HepG2 (cell line): ENCODE results near the gene C1orf198. TPM values are rescaled to one million over a fixed set of nuclear protein-coding genes. Genes with fewer than 3 reads are reported as not detected.

Experiments
- ATAC-seq: fragments of 200-7000 bp; cut with Tn5 transposase; 3 replicates; pipeline ENCODE4 v1.9.1; 2020; ENCODE audit warnings: mild to moderate bottlenecking, moderate library complexity
- BruUV-seq: library from RNA; stranded (reverse); fragments of 400-500 nt; replicated peaks from 2 replicates; lab custom pipeline; 2021; lab: Mats Ljungman, UMichigan
- CTCF ChIA-PET: fragments of 300-600 bp; formaldehyde crosslinking; extraction: SDS; loops from one replicate; lab custom pipeline; 2021; ENCODE audit warnings: low total read pairs, inconsistent platforms, low intra/inter-chr PET ratio; lab: Yijun Ruan, JAX
- POLR2A ChIA-PET: fragments of 350-600 bp; sonication (Branson Sonifier 250); formaldehyde crosslinking; loops from one replicate; lab custom pipeline; 2020; ENCODE audit warnings: antibody characterized with exemption, inconsistent platforms; lab: Yijun Ruan, JAX
- DNase-seq: peaks from one replicate; pipeline ENCODE4 v3.0.0-alpha.2; 2015; ENCODE audit warnings: low spot score
- FAIRE-seq: peaks from 3 replicates; lab custom pipeline; 2011; peaks lifted over from hg19 to GRCh38; lab: Jason Lieb, UNC
- H2AFZ ChIP-seq: one replicate; pipeline ENCODE4 v1.6.1; 2011; ENCODE audit warnings: low read length, inconsistent platforms
- H3K27ac ChIP-seq: fragments of 300-600 bp; 3 replicates; pipeline ENCODE4 v1.8.0; 2011; ENCODE audit warnings: mixed run types, mild to moderate bottlenecking, mixed read lengths, low read length, inconsistent platforms; ENCODE audit not compliant: insufficient read depth; ENCODE audit errors: extremely low read length
- H3K27me3 ChIP-seq, 2 experiments: fragments of 200-600 bp in 1 of 2; 2 replicates in 1 of 2; 3 replicates in 1 of 2; pipeline versions ENCODE4 v1.6.0 to v1.8.0; 2011; ENCODE audit warnings: low read length in 2 of 2, mild to moderate bottlenecking in 2 of 2, moderate library complexity in 2 of 2, inconsistent platforms in 1 of 2; ENCODE audit not compliant: insufficient read depth in 2 of 2, control insufficient read depth in 1 of 2
- H3K36me3 ChIP-seq, 2 experiments: fragments of 200-600 bp in 1 of 2; replicated peaks in 1 of 2; 2 replicates in 1 of 2; 3 replicates in 1 of 2; pipeline versions ENCODE4 v1.5.1 to v1.8.0; 2011; ENCODE audit warnings: low read length in 2 of 2, inconsistent platforms in 1 of 2; ENCODE audit not compliant: insufficient read depth in 2 of 2, control insufficient read depth in 1 of 2
- H3K4me1 ChIP-seq: 2 replicates; pipeline ENCODE4 v1.5.1; 2012; ENCODE audit warnings: low read length, inconsistent platforms; ENCODE audit not compliant: insufficient read depth
- H3K4me2 ChIP-seq: 2 replicates; pipeline ENCODE4 v1.6.0; 2011; ENCODE audit warnings: low read depth, low read length, inconsistent platforms
- H3K4me3 ChIP-seq, 3 experiments: fragments of 200-600 bp in 1 of 3; sonication (generic), shearing (Covaris generic) in 1 of 3; replicated peaks in 1 of 3; 2 replicates each; pipeline ENCODE4 v1.5.1; 2011 to 2016; ENCODE audit warnings: low read length in 3 of 3, inconsistent platforms in 2 of 3, low read depth in 2 of 3, mild to moderate bottlenecking in 2 of 3, control low read depth in 1 of 3, mixed read lengths in 1 of 3; ENCODE audit not compliant: insufficient read depth in 1 of 3
- H3K79me2 ChIP-seq: one replicate; pipeline ENCODE4 v1.6.1; 2011; ENCODE audit warnings: low read length, inconsistent platforms; ENCODE audit not compliant: insufficient read depth
- H3K9ac ChIP-seq: 2 replicates; pipeline ENCODE4 v1.6.0; 2011; ENCODE audit warnings: mild to moderate bottlenecking, low read depth, low read length, inconsistent platforms; ENCODE audit not compliant: insufficient read depth
- H3K9me3 ChIP-seq: 2 replicates; pipeline ENCODE4 v1.5.1; 2012; ENCODE audit warnings: mild to moderate bottlenecking, low read length
- H4K20me1 ChIP-seq: 2 replicates; pipeline ENCODE4 v1.6.0; 2011; ENCODE audit warnings: inconsistent platforms, mild to moderate bottlenecking, low read length, moderate library complexity; ENCODE audit not compliant: insufficient read depth
- GATAD1 ChIP-seq: IDR thresholded peaks from 2 replicates; pipeline ENCODE4 v1.6.1; 2016; ENCODE audit warnings: missing genetic modification reagents, missing compliant biosample characterization
- KDM1A ChIP-seq: IDR thresholded peaks from 2 replicates; pipeline ENCODE4 v1.6.1; 2016; ENCODE audit warnings: missing compliant biosample characterization
- MTA3 ChIP-seq: sonication (generic); formaldehyde crosslinking; IDR thresholded peaks from 2 replicates; pipeline ENCODE4 v1.4.0; 2020; ENCODE audit warnings: missing genetic modification reagents
- ZFP82 ChIP-seq: sonication (generic); formaldehyde crosslinking; IDR thresholded peaks from 2 replicates; pipeline ENCODE4 v1.5.1; 2020; ENCODE audit warnings: mild to moderate bottlenecking, missing genetic modification reagents, borderline replicate concordance
- WGBS: methylation state at CpG from one replicate; pipeline ENCODE4 v1.1.6; 2017; ENCODE audit warnings: low lambda C conversion rate; 5-methylcytosine and 5-hydroxymethylcytosine counted together
- in situ Hi-C: cut with HindIII; loops from 2 replicates; pipeline ENCODE4 v1.10.0; 2017; ENCODE audit warnings: low pct_unique_long_range_greater_than_20kb; ENCODE audit not compliant: extremely low pct_ligation_motif_present
- intact Hi-C: fragments of 100-400 bp; cut with micrococcal nuclease; formaldehyde crosslinking; loops from one replicate; pipeline ENCODE4 v1.10.0; 2022; ENCODE audit not compliant: unreplicated experiment
- polyA plus RNA-seq, 8 experiments: library from polyadenylated mRNA; depleted of rRNA in 3 of 8; stranded (reverse) in 7 of 8; unstranded in 1 of 8; fragments of >200 nt; fragmentation: Illumina TruSeq in 4 of 8; extraction: Trizol in 4 of 8; gene quantifications; 2 replicates each; pipeline versions ENCODE4 v1.2.1 to v1.2.3, GENCODE V29; 2011 to 2016; ENCODE audit warnings: low read depth in 4 of 8, missing spikeins in 1 of 8, mixed read lengths in 1 of 8; ENCODE audit not compliant: insufficient read depth in 1 of 8
- total RNA-seq, 5 experiments: library from RNA; depleted of rRNA; stranded (reverse); fragments of >200 nt; fragmentation: Illumina TruSeq; extraction: Trizol; gene quantifications; 2 replicates each; pipeline ENCODE4 v1.2.3, GENCODE V29; 2016; ENCODE audit warnings: low read depth in 1 of 5
- TF ChIP-seq, protein P1 (sequence below): sonication (generic); formaldehyde crosslinking; conservative IDR thresholded peaks from 2 replicates; pipeline ENCODE4 v1.4.0; 2020; ENCODE audit warnings: mild to moderate bottlenecking, missing genetic modification reagents, moderate library complexity
- TF ChIP-seq, protein P2 (sequence below): IDR thresholded peaks from 2 replicates; pipeline ENCODE4 v1.6.1; 2018; ENCODE audit warnings: missing genetic modification reagents, mild to moderate bottlenecking, missing compliant biosample characterization
- TF ChIP-seq, protein P3 (sequence below): sonication (generic); formaldehyde crosslinking; IDR thresholded peaks from 2 replicates; pipeline ENCODE4 v1.5.0; 2020; ENCODE audit warnings: missing genetic modification reagents
- TF ChIP-seq, protein P4 (sequence below): IDR thresholded peaks from 2 replicates; pipeline ENCODE4 v1.6.1; 2016; ENCODE audit warnings: missing compliant biosample characterization, missing genetic modification reagents, borderline replicate concordance

C1orf198 gene
- total and polyA plus RNA-seq, 2 of the 13 experiments (the other 11 are each of a cell fraction or from before 2014, with no cell fraction given), result 12.7 to 13.4 TPM

DNA sequence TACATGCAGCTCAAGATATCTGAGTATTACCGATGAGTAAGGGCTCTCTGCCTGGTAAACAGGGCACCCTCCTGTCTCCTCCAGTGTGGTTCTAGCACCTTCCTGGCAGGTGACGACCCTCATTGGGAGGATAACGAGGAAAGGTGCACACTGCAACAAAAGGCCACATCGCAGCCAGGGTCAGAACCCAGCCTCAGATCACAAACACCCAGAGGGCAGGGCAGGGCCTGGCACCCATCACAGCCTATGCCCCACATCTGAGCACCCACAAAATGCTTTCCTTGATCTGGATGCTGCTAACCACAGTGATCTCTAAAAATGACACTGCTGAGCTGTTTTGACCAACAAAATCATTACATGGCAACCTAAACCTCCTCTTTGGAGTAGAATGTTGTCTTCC is 23.8 kb downstream of the C1orf198 start:
- DNase-seq (no peak), FAIRE-seq (no peak), ATAC-seq (no peak)
- ChIA-PET POLR2A (no interaction called here), CTCF (no interaction called here)
- WGBS, result 96% methylated on average over 4 of the region's 4 CpGs
- no peak overlapping the region for H2AFZ ChIP-seq
- in situ Hi-C loops (no loop called here), intact Hi-C loops (no loop called here)
- H3K4me3 ChIP-seq, result no peak overlapping the region
- H3K9me3 ChIP-seq, result no peaks in the 10 kb centered on the region
- no peaks in the 10 kb centered on the region for H4K20me1 ChIP-seq
- H3K27me3 ChIP-seq, result no peaks in the 10 kb centered on the region
- H3K79me2 ChIP-seq, result no peaks in the 10 kb centered on the region
- H3K36me3 ChIP-seq, result peaks cover 5 to 43% of the 10 kb centered on the region in 2 experiments; a peak in 3 of 5 replicates
- no peaks in the 10 kb centered on the region for H3K4me1 ChIP-seq
- no peak overlapping the region for H3K27ac ChIP-seq
- no peak overlapping the region for H3K4me2 ChIP-seq
- H3K9ac ChIP-seq, result no peak overlapping the region
- BruUV-seq, result no TSS peak
- TF ChIP-seq GATAD1, result no peak
- TF ChIP-seq, protein P1, sequence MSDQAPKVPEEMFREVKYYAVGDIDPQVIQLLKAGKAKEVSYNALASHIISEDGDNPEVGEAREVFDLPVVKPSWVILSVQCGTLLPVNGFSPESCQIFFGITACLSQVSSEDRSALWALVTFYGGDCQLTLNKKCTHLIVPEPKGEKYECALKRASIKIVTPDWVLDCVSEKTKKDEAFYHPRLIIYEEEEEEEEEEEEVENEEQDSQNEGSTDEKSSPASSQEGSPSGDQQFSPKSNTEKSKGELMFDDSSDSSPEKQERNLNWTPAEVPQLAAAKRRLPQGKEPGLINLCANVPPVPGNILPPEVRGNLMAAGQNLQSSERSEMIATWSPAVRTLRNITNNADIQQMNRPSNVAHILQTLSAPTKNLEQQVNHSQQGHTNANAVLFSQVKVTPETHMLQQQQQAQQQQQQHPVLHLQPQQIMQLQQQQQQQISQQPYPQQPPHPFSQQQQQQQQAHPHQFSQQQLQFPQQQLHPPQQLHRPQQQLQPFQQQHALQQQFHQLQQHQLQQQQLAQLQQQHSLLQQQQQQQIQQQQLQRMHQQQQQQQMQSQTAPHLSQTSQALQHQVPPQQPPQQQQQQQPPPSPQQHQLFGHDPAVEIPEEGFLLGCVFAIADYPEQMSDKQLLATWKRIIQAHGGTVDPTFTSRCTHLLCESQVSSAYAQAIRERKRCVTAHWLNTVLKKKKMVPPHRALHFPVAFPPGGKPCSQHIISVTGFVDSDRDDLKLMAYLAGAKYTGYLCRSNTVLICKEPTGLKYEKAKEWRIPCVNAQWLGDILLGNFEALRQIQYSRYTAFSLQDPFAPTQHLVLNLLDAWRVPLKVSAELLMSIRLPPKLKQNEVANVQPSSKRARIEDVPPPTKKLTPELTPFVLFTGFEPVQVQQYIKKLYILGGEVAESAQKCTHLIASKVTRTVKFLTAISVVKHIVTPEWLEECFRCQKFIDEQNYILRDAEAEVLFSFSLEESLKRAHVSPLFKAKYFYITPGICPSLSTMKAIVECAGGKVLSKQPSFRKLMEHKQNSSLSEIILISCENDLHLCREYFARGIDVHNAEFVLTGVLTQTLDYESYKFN (CRISPR knock-in tag), result no peak

DNA sequence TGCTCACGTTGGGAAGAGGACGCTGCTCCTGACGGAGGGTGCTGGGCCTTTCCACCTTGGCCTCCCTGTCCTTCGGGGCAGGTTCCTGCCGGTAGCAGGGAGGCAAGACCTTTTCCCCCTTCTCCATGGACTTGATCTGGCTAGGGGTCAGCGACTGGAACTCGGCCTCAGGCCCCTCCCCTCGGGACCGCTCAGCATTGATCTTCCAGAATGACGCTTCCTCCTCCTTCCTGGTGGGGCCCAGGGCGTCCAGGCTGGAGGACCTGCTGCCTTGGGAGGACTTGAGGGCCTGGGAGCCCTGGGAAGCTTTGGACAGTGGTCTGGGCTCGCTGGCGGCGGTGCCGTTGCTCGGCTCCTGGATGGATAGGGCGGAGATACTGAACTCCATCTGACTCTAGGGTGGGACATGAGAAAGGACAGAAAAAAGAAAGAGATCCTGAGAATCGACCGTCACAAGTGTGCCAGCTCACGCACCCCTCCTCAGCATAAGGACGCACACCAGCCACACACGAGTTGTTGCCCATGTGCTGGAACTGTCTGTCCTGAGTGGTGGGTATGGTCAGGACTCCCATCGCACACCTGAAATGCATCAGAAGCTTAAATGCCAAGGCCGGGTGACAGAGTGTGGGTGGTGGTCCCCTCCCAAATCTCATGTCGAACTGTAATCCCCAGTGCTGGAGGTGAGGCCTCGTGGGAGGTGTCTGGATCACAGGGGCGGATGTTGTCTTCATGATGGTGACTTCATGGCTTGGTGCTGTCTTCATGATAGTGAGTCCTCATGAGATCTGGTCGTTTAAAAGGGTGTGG is 24.6 kb downstream of the C1orf198 start:
- ATAC-seq (no peak), DNase-seq (no peak), FAIRE-seq (no peak)
- no TSS peak for BruUV-seq
- ChIA-PET POLR2A (no interaction called here), CTCF (no interaction called here)
- no peak overlapping the region for H3K4me3 ChIP-seq
- H3K27me3 ChIP-seq, result no peaks in the 10 kb centered on the region
- no peaks in the 10 kb centered on the region for H4K20me1 ChIP-seq
- no peak overlapping the region for H3K4me2 ChIP-seq
- H2AFZ ChIP-seq, result no peak overlapping the region
- no peak overlapping the region for H3K9ac ChIP-seq
- in situ Hi-C loops (no loop called here), intact Hi-C loops (no loop called here)
- H3K27ac ChIP-seq, result no peak overlapping the region
- H3K79me2 ChIP-seq, result no peaks in the 10 kb centered on the region
- no peaks in the 10 kb centered on the region for H3K4me1 ChIP-seq
- peaks cover 5 to 50% of the 10 kb centered on the region in 2 experiments; a peak in 4 of 5 replicates for H3K36me3 ChIP-seq
- H3K9me3 ChIP-seq, result no peaks in the 10 kb centered on the region
- WGBS, result 93% methylated on average over 24 of the region's 28 CpGs
- TF ChIP-seq KDM1A (CRISPR knock-in tag) (no peak), ZFP82 (CRISPR knock-in tag) (no peak), MTA3 (CRISPR knock-in tag) (no peak)
- TF ChIP-seq, protein P2, sequence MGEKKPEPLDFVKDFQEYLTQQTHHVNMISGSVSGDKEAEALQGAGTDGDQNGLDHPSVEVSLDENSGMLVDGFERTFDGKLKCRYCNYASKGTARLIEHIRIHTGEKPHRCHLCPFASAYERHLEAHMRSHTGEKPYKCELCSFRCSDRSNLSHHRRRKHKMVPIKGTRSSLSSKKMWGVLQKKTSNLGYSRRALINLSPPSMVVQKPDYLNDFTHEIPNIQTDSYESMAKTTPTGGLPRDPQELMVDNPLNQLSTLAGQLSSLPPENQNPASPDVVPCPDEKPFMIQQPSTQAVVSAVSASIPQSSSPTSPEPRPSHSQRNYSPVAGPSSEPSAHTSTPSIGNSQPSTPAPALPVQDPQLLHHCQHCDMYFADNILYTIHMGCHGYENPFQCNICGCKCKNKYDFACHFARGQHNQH (CRISPR knock-in tag), result no peak
- TF ChIP-seq, protein P3, sequence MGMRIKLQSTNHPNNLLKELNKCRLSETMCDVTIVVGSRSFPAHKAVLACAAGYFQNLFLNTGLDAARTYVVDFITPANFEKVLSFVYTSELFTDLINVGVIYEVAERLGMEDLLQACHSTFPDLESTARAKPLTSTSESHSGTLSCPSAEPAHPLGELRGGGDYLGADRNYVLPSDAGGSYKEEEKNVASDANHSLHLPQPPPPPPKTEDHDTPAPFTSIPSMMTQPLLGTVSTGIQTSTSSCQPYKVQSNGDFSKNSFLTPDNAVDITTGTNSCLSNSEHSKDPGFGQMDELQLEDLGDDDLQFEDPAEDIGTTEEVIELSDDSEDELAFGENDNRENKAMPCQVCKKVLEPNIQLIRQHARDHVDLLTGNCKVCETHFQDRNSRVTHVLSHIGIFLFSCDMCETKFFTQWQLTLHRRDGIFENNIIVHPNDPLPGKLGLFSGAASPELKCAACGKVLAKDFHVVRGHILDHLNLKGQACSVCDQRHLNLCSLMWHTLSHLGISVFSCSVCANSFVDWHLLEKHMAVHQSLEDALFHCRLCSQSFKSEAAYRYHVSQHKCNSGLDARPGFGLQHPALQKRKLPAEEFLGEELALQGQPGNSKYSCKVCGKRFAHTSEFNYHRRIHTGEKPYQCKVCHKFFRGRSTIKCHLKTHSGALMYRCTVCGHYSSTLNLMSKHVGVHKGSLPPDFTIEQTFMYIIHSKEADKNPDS (CRISPR knock-in tag), result no peak
- TF ChIP-seq, protein P4, sequence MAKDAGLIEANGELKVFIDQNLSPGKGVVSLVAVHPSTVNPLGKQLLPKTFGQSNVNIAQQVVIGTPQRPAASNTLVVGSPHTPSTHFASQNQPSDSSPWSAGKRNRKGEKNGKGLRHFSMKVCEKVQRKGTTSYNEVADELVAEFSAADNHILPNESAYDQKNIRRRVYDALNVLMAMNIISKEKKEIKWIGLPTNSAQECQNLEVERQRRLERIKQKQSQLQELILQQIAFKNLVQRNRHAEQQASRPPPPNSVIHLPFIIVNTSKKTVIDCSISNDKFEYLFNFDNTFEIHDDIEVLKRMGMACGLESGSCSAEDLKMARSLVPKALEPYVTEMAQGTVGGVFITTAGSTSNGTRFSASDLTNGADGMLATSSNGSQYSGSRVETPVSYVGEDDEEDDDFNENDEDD (CRISPR knock-in tag), result no peak
